Activated naive CD4-positive, alpha-beta T cell treated with anti-CD3 and anti-CD28 coated beads for 36 hours (primary cell): ENCODE results near the gene RPL13. TPM values are rescaled to one million over a fixed set of nuclear protein-coding genes. Genes with fewer than 3 reads are reported as not detected.

Experiments used
- CTCF ChIA-PET: fragments of 350-600 bp; sonication (Branson Sonifier 250); formaldehyde crosslinking; loops from one replicate; lab custom pipeline; 2021; ENCODE audit warnings: antibody characterized with exemption; lab: Charles Lee
- DNase-seq: peaks from one replicate; pipeline ENCODE4 v3.0.0-alpha.2; 2020
- H3K27ac Mint-ChIP-seq: one replicate; pipeline ENCODE4 v1.8.0; 2021; ENCODE audit warnings: mild to moderate bottlenecking, mixed read lengths
- H3K27me3 Mint-ChIP-seq: one replicate; pipeline ENCODE4 v1.8.0; 2021; ENCODE audit warnings: low read depth, mixed read lengths
- H3K36me3 Mint-ChIP-seq: one replicate; pipeline ENCODE4 v1.8.0; 2021; ENCODE audit warnings: low read depth, mixed read lengths
- H3K4me1 Mint-ChIP-seq: one replicate; pipeline ENCODE4 v1.8.0; 2021; ENCODE audit warnings: low read depth, mixed read lengths
- H3K4me3 Mint-ChIP-seq: one replicate; pipeline ENCODE4 v1.8.0; 2021; ENCODE audit warnings: mild to moderate bottlenecking, moderate library complexity, mixed read lengths
- H3K9me3 Mint-ChIP-seq: one replicate; pipeline ENCODE4 v1.8.0; 2021; ENCODE audit warnings: mixed read lengths
- intact Hi-C: fragments of 100-400 bp; cut with micrococcal nuclease; formaldehyde crosslinking; loops from one replicate; pipeline ENCODE4 v1.15.1; 2023
- total RNA-seq, 2 experiments: library from RNA; stranded (reverse); gene quantifications; one replicate each; pipeline ENCODE4 v1.2.3, GENCODE V29; 2021

The RPL13 gene
- total RNA-seq, 2 experiments from 2014 or later, result 3,875 to 3,899 TPM

DNA sequence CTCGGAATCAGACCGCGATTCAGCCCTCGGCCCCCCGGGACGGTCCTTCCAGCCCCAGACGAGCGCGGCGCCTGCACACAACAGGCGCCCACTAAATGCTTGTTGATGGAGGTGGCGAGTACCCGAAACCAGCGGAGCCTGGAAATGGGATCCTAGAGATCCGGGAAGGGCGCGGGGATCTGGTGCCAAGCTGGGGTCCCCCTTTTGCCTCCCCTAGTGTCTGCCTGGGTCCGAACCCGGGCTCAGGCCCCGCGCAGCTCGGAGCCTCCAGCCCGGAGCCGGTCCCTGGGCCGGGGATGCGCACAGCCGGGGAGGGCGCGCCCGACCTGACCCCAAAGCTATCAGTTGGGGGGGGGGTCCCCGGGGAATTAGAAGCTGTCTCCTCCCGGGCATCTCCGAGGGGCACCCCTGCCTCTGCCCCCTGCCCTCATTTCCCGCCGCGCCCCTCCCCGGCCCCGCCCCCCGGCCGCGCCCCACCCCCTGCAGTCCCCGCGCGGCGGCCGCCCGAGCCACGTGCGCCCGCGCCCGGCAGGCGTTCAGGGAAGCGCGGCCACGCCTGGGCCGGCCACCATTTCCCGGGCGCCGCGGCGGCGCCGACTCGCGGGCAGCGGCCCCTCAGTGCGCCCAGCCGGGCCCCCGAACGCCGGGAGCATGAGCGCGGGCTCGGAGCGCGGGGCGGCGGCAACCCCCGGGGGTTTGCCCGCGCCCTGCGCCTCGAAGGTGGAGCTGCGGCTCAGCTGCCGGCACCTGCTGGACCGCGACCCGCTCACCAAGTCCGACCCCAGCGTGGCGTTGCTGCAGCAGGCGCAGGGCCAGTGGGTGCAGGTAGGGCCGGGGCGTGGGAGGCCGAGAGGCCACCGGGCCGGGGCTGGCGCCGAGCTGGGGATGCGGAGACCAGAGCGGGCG lies 15.0 kb downstream of the RPL13 start, which contains the start of gene CPNE7:
Gene CPNE7 (plus strand): TSS at position 512 of the 906 bp plus-strand sequence. CDS start 140 bp downstream, at position 652.
- Mint-ChIP-seq H3K27ac (no peak within 1 kb of the TSS), H3K9me3 (no peaks in the 10 kb centered on the region), H3K36me3 (no peaks in the 10 kb centered on the region), H3K4me3 (peak within 1 kb of the TSS; percentile 51), H3K27me3 (peaks cover 11% of the 10 kb centered on the region), H3K4me1 (peaks cover 14% of the 10 kb centered on the region)
- no peak for DNase-seq
- CTCF ChIA-PET, result interaction anchor here (0.6 to 1.4 kb wide), 6 partner anchors 18 to 123 kb away, joined by 3 to 4 read pairs (median 4); partner anchors contain the start of gene CDK10
- intact Hi-C loops, result loop anchor here (5.0 kb wide), 1 partner anchor 287 kb away; no protein-coding TSS in a partner anchor

DNA sequence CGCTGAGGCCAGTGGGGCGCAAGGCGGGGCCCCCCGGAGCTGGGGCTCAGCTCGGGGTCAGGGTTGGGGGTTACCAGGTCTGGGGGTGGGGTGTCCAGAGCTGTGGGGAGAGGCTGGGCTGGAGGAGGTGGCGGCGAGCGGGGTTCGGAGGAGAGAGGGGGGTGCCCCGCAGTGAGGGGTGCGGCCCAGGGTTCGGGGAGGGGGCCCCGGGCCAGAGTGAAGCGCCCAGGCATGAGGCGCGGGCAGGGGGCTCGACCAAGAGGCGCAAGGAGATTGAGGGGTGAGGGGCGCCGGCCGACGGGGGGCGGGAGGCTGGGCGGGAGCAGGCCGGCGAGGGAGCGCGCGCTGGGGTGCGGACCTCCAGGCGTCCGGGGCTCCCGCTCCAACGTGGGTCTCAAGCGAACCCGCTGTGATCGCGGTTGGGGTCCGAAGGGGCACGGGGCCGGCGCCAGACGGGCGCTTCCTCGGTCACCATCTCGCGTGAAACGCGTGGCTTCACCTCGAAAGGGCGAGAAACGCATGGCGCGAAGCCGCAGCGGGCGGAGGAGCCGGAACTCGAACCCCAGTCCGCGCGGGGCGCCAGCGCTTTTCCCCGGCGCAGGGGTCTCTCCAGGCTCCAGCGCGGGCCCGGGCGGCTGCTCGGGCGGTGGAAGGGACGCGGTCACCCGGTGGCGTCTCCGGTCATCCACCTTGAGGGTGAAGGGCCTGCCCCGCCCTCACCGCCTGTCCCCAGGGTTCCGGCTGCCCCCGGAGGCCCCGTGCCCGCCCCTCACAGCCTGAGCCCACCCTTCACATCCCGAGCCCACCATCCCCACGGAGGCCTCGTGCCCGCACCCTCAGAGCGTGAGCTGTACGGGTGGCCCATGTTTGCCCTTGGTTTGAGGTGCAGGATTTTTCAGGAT lies 15.9 kb downstream of the RPL13 start:
- H3K27me3 Mint-ChIP-seq, result peaks cover 11% of the 10 kb centered on the region
- H3K4me3 Mint-ChIP-seq, result no peak overlapping the region
- no peaks in the 10 kb centered on the region for H3K9me3 Mint-ChIP-seq
- H3K4me1 Mint-ChIP-seq, result peaks cover 14% of the 10 kb centered on the region
- no peak overlapping the region for H3K27ac Mint-ChIP-seq
- no peaks in the 10 kb centered on the region for H3K36me3 Mint-ChIP-seq
- intact Hi-C loops, result loop anchor here (5.0 kb wide), 1 partner anchor 286 kb away; no protein-coding TSS in a partner anchor
- CTCF ChIA-PET, result interaction anchor here (1.4 kb wide), 1 partner anchor 110 kb away, joined by 4 read pairs; the partner anchor contains the start of gene CDK10
- no peak for DNase-seq

DNA sequence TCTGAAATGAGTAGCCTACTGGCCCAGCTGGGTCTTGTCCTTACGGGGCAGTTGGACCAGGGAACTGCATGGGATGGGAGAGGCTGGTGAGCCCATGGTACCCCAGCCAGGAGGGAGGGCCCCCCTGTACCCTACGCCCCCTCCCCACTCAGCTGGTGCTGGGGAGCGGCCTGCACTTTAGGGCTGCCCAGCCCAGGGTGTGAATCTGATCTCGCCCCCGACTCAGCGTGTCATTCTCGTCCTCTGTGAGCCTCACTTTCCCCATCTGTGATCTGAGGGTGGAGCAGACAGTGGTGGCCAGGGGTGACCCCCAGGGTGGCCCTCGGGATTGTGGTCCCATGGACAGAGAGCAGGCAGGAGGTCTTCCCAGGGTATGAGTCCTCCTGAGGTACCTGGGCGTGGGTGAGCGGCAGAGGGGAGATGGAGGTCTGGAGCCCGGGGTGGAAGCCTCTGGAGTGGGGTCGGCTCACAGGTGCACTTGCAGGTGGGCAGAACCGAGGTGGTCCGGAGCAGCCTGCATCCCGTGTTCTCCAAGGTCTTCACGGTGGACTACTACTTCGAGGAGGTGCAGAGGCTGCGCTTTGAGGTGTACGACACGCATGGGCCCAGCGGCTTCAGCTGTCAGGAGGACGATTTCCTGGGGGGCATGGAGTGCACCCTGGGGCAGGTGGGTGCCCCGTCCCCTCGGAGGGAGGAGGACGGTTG lies 16.7 kb downstream of the RPL13 start:
- intact Hi-C loops, result loop anchor here (5.0 kb wide), 1 partner anchor 285 kb away; no protein-coding TSS in a partner anchor
- no peak overlapping the region for H3K4me3 Mint-ChIP-seq
- no peak for DNase-seq
- peaks cover 10% of the 10 kb centered on the region for H3K27me3 Mint-ChIP-seq
- CTCF ChIA-PET, result no interaction called here
- H3K9me3 Mint-ChIP-seq, result no peaks in the 10 kb centered on the region
- H3K4me1 Mint-ChIP-seq, result peaks cover 9% of the 10 kb centered on the region
- H3K27ac Mint-ChIP-seq, result no peak overlapping the region
- no peaks in the 10 kb centered on the region for H3K36me3 Mint-ChIP-seq

DNA sequence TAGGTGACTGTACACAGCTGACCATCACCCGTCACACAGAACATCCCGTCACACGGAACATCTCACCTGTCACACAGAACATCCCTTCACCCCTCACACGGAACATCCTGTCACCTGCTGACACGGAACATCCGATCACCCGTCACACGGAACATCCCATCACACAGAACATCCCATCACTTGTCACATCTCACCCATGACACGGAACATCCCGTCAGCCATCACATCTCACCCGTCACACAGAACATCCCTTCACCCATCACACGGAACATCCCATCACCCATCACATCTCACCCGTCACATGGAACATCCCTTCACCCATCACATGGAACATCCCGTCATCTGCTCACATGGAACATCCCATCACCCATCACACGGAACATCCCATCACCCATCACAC lies 18.9 kb downstream of the RPL13 start:
- H3K27me3 Mint-ChIP-seq, result no peaks in the 10 kb centered on the region
- CTCF ChIA-PET, result no interaction called here
- intact Hi-C loops, result loop anchor here (5.0 kb wide), 1 partner anchor 283 kb away; no protein-coding TSS in a partner anchor
- no peaks in the 10 kb centered on the region for H3K4me1 Mint-ChIP-seq
- no peaks in the 10 kb centered on the region for H3K9me3 Mint-ChIP-seq
- DNase-seq, result no peak
- H3K4me3 Mint-ChIP-seq, result no peak overlapping the region
- no peaks in the 10 kb centered on the region for H3K36me3 Mint-ChIP-seq
- no peak overlapping the region for H3K27ac Mint-ChIP-seq

DNA sequence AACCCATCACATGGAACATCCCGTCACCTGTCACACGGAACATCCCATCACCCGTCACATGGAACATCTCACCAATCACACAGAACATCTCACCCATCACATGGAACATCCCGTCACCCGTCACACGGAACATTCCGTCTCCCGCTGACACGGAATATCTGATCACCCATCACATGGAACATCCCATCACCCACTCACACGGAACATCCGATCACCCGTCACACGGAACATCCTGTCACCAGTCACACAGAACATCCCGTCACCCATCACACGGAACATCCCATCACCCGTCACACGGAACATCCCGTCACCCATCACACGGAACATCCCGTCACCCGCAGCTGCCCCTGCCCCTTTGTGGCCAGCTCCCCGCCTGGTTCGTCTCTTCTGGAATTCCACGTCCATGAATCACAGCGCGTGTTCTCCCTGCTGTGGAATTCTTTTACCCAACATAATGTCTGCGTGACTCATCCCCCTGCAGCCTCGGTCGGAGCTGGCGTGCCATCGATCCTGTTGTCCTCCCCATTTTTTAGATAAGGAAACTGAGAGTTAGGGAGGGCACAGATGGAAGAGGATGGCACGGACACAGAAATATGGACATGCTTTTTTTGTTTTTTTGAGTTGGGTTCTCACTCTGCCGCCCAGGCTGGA lies 20.7 kb downstream of the RPL13 start:
- no peak overlapping the region for H3K27ac Mint-ChIP-seq
- H3K9me3 Mint-ChIP-seq, result no peaks in the 10 kb centered on the region
- no peaks in the 10 kb centered on the region for H3K36me3 Mint-ChIP-seq
- no peak overlapping the region for H3K4me3 Mint-ChIP-seq
- intact Hi-C loops, result no loop called here
- no peak for DNase-seq
- CTCF ChIA-PET, result interaction anchor here (0.6 kb wide), 1 partner anchor 187 kb away, joined by 3 read pairs; no protein-coding TSS in a partner anchor
- no peaks in the 10 kb centered on the region for H3K4me1 Mint-ChIP-seq
- no peaks in the 10 kb centered on the region for H3K27me3 Mint-ChIP-seq

DNA sequence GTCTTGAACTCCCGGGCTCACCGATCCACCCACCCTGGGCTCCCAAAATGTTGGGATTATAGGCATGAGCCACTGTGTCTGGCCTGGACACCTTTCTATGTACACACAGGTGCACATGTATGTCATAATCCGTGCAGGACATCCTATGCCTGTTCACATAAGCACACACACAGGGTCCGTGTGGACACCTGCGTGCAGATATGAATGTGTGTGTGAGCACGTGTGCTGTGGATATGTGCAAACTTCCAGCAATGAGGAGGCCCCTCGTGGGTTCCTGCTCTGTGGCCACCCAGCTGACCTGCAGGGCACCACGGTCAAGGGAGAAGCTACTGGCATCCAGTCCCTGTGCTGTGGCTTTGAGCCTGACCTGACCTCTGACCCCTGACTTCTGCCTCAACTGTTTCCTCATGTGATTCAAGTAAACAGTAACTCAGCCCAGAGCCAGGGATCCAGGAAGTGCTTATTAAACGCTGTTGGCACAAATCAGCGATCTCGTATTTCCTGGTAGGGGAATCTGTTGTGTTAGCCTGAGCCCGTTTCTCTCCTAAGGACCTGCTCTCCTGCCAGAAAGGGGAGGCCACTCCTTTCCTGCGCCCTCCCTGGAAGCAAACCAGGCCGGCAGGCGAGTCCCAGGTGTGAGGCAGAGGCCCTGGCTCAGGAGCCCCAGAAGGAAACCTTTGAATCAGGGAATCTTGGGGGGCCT lies 21.5 kb downstream of the RPL13 start:
- no peak overlapping the region for H3K27ac Mint-ChIP-seq
- H3K36me3 Mint-ChIP-seq, result no peaks in the 10 kb centered on the region
- no peak for DNase-seq
- intact Hi-C loops, result no loop called here
- no peaks in the 10 kb centered on the region for H3K9me3 Mint-ChIP-seq
- H3K27me3 Mint-ChIP-seq, result no peaks in the 10 kb centered on the region
- no peaks in the 10 kb centered on the region for H3K4me1 Mint-ChIP-seq
- CTCF ChIA-PET, result no interaction called here
- H3K4me3 Mint-ChIP-seq, result no peak overlapping the region

DNA sequence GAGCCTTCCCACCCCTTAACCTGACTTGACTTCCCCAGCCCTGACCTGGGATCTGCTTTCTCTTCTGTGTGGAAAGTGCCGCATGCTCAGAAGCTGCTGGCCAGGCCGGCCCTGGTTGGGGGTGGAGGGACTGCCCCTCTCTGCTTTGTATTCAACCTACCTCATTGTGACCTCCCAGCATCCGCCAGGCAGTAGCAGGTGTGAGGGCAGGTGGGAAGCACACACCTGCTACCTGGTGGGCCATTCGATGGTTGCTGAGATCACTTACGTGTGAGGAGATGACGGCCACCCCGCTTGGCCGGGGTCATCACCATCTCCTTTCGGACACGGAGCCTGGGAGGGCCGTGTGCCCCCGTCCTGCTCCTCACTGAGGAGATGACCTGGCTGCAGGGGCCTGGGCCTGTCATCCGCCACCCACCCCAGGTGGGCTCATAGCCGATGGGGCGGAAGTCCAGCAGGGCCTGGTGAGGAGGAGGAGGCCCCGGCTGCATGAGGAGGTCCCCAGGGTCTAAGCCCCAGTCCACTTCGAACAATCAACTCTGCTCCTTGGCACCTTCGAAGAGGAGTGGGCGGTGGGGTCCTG lies 22.2 kb downstream of the RPL13 start:
- intact Hi-C loops, result no loop called here
- H3K27ac Mint-ChIP-seq, result no peak overlapping the region
- no peaks in the 10 kb centered on the region for H3K27me3 Mint-ChIP-seq
- CTCF ChIA-PET, result no interaction called here
- no peak overlapping the region for H3K4me3 Mint-ChIP-seq
- H3K4me1 Mint-ChIP-seq, result no peaks in the 10 kb centered on the region
- no peak for DNase-seq
- H3K9me3 Mint-ChIP-seq, result no peaks in the 10 kb centered on the region
- peaks cover 2% of the 10 kb centered on the region for H3K36me3 Mint-ChIP-seq

DNA sequence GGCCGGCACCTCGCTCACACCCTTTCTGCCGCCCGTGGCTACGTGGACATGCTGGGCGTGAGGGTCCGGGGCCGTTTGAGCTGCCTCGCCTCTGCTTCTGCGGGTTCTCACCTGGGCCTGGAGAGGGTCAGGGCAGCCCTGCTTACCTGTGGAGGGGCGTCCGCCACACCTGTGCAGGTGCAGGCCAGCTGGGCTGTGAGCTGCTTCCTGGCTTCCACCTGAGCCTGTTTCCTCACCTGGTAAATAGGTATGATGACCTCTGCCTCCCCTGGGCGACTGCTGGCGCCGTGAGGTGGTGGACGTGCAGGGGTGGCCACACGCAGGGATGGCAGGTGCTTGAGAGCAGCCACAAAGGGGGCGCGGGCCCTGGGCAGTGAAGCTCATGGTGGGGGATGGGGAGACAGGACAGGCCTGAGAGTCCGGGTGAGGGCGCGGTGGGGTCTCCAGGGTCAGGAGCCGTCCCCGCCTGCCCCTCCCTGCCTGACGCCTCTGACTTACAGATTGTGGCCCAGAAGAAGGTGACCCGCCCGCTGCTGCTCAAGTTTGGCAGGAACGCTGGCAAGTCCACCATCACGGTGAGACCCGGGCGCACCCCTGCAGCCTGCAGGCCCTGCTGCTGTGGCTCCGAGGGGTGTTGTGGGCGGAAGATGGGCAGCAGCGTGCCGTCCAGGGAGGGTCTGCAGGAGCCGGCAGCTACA lies 22.9 kb downstream of the RPL13 start:
- Mint-ChIP-seq H3K4me1 (no peaks in the 10 kb centered on the region), H3K9me3 (no peaks in the 10 kb centered on the region), H3K36me3 (peaks cover 2% of the 10 kb centered on the region), H3K27ac (no peak overlapping the region), H3K27me3 (no peaks in the 10 kb centered on the region), H3K4me3 (no peak overlapping the region)
- intact Hi-C loops, result no loop called here
- DNase-seq, result no peak
- CTCF ChIA-PET, result no interaction called here

DNA sequence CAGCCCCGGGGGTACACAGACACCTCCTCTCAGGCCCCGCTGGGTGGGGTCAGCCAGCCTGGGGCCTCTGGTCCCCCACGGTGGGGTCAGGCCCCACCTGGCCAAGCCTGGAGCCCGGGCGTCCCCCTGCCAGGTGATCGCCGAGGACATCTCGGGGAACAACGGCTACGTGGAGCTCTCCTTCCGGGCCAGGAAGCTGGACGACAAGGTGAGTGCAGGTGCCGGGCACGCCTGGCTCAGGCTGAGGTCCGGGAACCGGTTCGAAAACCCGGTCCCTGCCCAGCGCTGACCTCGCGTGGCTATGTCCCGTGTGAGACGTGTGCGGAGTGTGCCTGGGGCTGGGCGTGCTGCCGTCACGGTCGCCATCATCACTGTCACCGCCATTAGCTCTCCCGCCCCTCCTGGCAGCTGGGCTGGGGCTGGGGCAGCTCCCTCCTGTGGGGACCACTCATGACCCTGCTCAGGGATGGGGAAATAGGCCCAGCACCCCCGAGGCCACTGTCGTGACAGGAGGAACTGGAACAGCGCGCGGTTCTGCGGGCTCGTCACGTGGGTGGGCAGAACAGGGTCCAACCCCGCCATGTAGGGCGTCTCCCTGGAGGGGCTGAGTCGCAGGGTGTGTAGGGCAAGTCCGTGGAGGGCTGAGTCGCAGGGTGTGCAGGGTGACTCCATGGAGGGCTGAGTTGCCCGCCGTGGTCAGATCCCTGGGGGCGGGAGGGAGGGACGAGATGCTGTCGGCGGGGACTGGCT lies 23.6 kb downstream of the RPL13 start:
- Mint-ChIP-seq H3K9me3 (no peaks in the 10 kb centered on the region), H3K36me3 (peaks cover 2% of the 10 kb centered on the region), H3K27ac (no peak overlapping the region), H3K4me1 (no peaks in the 10 kb centered on the region), H3K27me3 (no peaks in the 10 kb centered on the region), H3K4me3 (no peak overlapping the region)
- CTCF ChIA-PET, result interaction anchor here (1.3 kb wide), 1 partner anchor 18 kb away, joined by 5 read pairs; no protein-coding TSS in a partner anchor
- intact Hi-C loops, result no loop called here
- no peak for DNase-seq
